Measurements from ENCODE around the gene TAS2R7. TPM values are rescaled to one million over a fixed set of nuclear protein-coding genes. Genes with fewer than 3 reads are reported as not detected.

TAS2R7 gene
- total and polyA plus RNA-seq, 2 donors (not counting 3 experiments of a cell fraction or from before 2014, with no cell fraction given): not detected

- Histone ChIP-seq H3K9me3 (replicated peaks; ENCODE audit: control insufficient read depth, insufficient read depth, low read length) (peaks cover 2% of the 10 kb centered on the region), H2AFZ (ENCODE audit: low read depth, low read length) (no peak overlapping the region), H3K4me3 (replicated peaks in 1 of 3; ENCODE audit: insufficient read depth in 1 of 3, low read depth in 1 of 3, low read length in 3 of 3) (no peak overlapping the region), H3K79me2 (ENCODE audit: control insufficient read depth, insufficient read depth, low read length) (no peaks in the 10 kb centered on the region), H3K9ac (replicated peaks; ENCODE audit: extremely low read depth, insufficient read depth, low read length) (no peak overlapping the region), H3K27me3 (ENCODE audit: control insufficient read depth in 2 of 2, insufficient read depth in 2 of 2, low read length in 2 of 2) (no peaks in the 10 kb centered on the region), H3K4me2 (ENCODE audit: insufficient read depth, low read length) (no peak overlapping the region), H3K9me1 (replicated peaks; ENCODE audit: control insufficient read depth, extremely low read depth, insufficient read depth, low read length) (no peaks in the 10 kb centered on the region), H3K4me1 (ENCODE audit: control insufficient read depth, extremely low read depth, insufficient read depth, low read length) (no peaks in the 10 kb centered on the region), H4K20me1 (replicated peaks; ENCODE audit: control insufficient read depth, extremely low read depth, insufficient read depth, low read length) (no peaks in the 10 kb centered on the region), H3K36me3 (ENCODE audit: control insufficient read depth in 2 of 2, extremely low read depth in 1 of 2, insufficient read depth in 2 of 2, low read length in 2 of 2) (no peaks in the 10 kb centered on the region), H3K27ac (ENCODE audit: insufficient read depth, low read depth, low read length) (no peak overlapping the region)
- ChIA-PET POLR2A (no interaction called here), CTCF (interaction anchor here (0.8 kb wide), 1 partner anchor 41 kb away, joined by 3 read pairs; no protein-coding TSS in a partner anchor)
- dilution Hi-C loops (cut with MboI; ENCODE audit: extremely low pct_ligation_motif_present, low sequenced_read_pairs): no loop called here
- no peak for FAIRE-seq
- no peak for DNase-seq (ENCODE audit: low read depth, low spot score)
- intact Hi-C loops (cut with micrococcal nuclease): no loop called here
- TF ChIP-seq CTCF (IDR thresholded peaks at IDR 0.05; ENCODE audit: extremely low read depth in 1 of 2, insufficient read depth in 1 of 2, low read depth in 1 of 2, low read length in 2 of 2): no peak
- TF ChIP-seq JUN (IDR thresholded peaks at IDR 0.05; ENCODE audit: borderline replicate concordance, insufficient read depth, insufficient read length, low read depth): no peak
- TF ChIP-seq EZH2 (IDR thresholded peaks at IDR 0.05; ENCODE audit: borderline replicate concordance, low read depth, low read length, severe bottlenecking): no peak
- TF ChIP-seq POLR2AphosphoS5 (IDR thresholded peaks at IDR 0.05; ENCODE audit: insufficient read depth, low read depth, low read length): no peak
- TF ChIP-seq FOS (IDR thresholded peaks at IDR 0.05; ENCODE audit: borderline replicate concordance, insufficient read depth, low read length): no peak
- TF ChIP-seq POLR2A (IDR thresholded peaks at IDR 0.05; ENCODE audit: low read depth, low read length): no peak
- TF ChIP-seq MAX (IDR thresholded peaks at IDR 0.05; ENCODE audit: insufficient read depth, insufficient read length): no peak
- TF ChIP-seq MYC (IDR thresholded peaks at IDR 0.05; ENCODE audit: low read depth, low read length): no peak
- no peak for TF ChIP-seq GATA2 (IDR thresholded peaks at IDR 0.05; ENCODE audit: insufficient read depth, insufficient read length, low read depth, low read length)
- no TSS peak for BruUV-seq (replicated peaks)
Measured at GRCh38 chr12:10851243-10851858, 48.9 kb upstream of the TAS2R7 start.
